SK-N-SH treated with all-trans-retinoic acid at 6 μM for 48 hours (cell line): Measurements from ENCODE around the gene ALK.

Experiments used
- ATAC-seq: fragments of 200-7000 bp; cut with Tn5 transposase; 3 replicates; pipeline ENCODE4 v1.9.1; 2020; ENCODE audit warnings: mild to moderate bottlenecking, moderate library complexity
- ARNTL ChIP-seq: fragments of 450-650 bp; formaldehyde crosslinking; IDR thresholded peaks from 2 replicates; pipeline ENCODE4 v1.5.0; 2020; ENCODE audit warnings: low read depth, mild to moderate bottlenecking, moderate library complexity, borderline replicate concordance
- BACH2 ChIP-seq: fragments of 250-450 bp; sonication (Bioruptor Pico); IDR thresholded peaks from 2 replicates; pipeline ENCODE4 v1.9.0; 2021; ENCODE audit warnings: mild to moderate bottlenecking, borderline replicate concordance
- CREB5 ChIP-seq: fragments of 250-450 bp; sonication (Bioruptor Pico); IDR thresholded peaks from 2 replicates; pipeline ENCODE4 v1.5.1; 2020; ENCODE audit warnings: low read depth, mild to moderate bottlenecking, moderate library complexity
- CSDC2 ChIP-seq: fragments of 250-450 bp; sonication (Bioruptor Pico); IDR thresholded peaks from 2 replicates; pipeline ENCODE4 v1.5.0; 2020; ENCODE audit warnings: mild to moderate bottlenecking, moderate library complexity
- CSRNP3 ChIP-seq: fragments of 250-450 bp; sonication (Bioruptor Pico); IDR thresholded peaks from 2 replicates; pipeline ENCODE4 v1.5.1; 2021; ENCODE audit warnings: mild to moderate bottlenecking, moderate library complexity
- ESRRG ChIP-seq: fragments of 250-450 bp; sonication (Bioruptor Pico); IDR thresholded peaks from 2 replicates; pipeline ENCODE4 v1.6.1; 2021; ENCODE audit warnings: mild to moderate bottlenecking
- GLIS3 ChIP-seq: fragments of 250-450 bp; sonication (Bioruptor Pico); IDR thresholded peaks from 2 replicates; pipeline ENCODE4 v1.5.0; 2020; ENCODE audit warnings: mild to moderate bottlenecking, moderate library complexity
- ISL1 ChIP-seq: fragments of 250-450 bp; sonication (Bioruptor Pico); IDR thresholded peaks from 2 replicates; pipeline ENCODE4 v2.1.2; 2022; ENCODE audit warnings: mild to moderate bottlenecking, moderate library complexity
- OSR1 ChIP-seq: fragments of 250-450 bp; sonication (Bioruptor Pico); IDR thresholded peaks from 2 replicates; pipeline ENCODE4 v1.8.0; 2022; ENCODE audit warnings: moderate library complexity, mild to moderate bottlenecking, inconsistent platforms
- PATZ1 ChIP-seq: fragments of 250-450 bp; sonication (Bioruptor Pico); IDR thresholded peaks from 2 replicates; pipeline ENCODE4 v1.8.0; 2020; ENCODE audit warnings: mild to moderate bottlenecking, moderate library complexity, borderline replicate concordance
- POU6F1 ChIP-seq: fragments of 250-450 bp; sonication (Bioruptor Pico); IDR thresholded peaks from 2 replicates; pipeline ENCODE4 v1.8.0; 2021; ENCODE audit warnings: low read depth, mild to moderate bottlenecking, moderate library complexity, borderline replicate concordance
- PPARA ChIP-seq: fragments of 250-450 bp; sonication (Bioruptor Pico); IDR thresholded peaks from 2 replicates; pipeline ENCODE4 v1.5.0; 2020; ENCODE audit warnings: mild to moderate bottlenecking, borderline replicate concordance
- RARB ChIP-seq: fragments of 250-450 bp; sonication (Bioruptor Pico); IDR thresholded peaks from 2 replicates; pipeline ENCODE4 v1.8.0; 2021; ENCODE audit warnings: mild to moderate bottlenecking, moderate library complexity
- SNAI2 ChIP-seq: fragments of 250-450 bp; sonication (Bioruptor Pico); IDR thresholded peaks from 2 replicates; pipeline ENCODE4 v1.5.0; 2020; ENCODE audit warnings: mild to moderate bottlenecking, moderate library complexity
- TCF4 ChIP-seq: fragments of 250-450 bp; sonication (Bioruptor Pico); IDR thresholded peaks from 2 replicates; pipeline ENCODE4 v1.8.0; 2021; ENCODE audit warnings: mild to moderate bottlenecking, moderate library complexity, borderline replicate concordance
- TOX ChIP-seq: fragments of 250-450 bp; sonication (Bioruptor Pico); IDR thresholded peaks from 2 replicates; pipeline ENCODE4 v1.8.0; 2021; ENCODE audit warnings: mild to moderate bottlenecking, moderate library complexity, borderline replicate concordance
- TSHZ2 ChIP-seq: fragments of 250-450 bp; sonication (Bioruptor Pico); IDR thresholded peaks from 2 replicates; pipeline ENCODE4 v1.5.0; 2020; ENCODE audit warnings: mild to moderate bottlenecking, moderate library complexity
- ZC3H10 ChIP-seq: fragments of 250-450 bp; sonication (Bioruptor Pico); IDR thresholded peaks from 2 replicates; pipeline ENCODE4 v1.5.1; 2021; ENCODE audit warnings: mild to moderate bottlenecking, moderate library complexity
- ZFP3 ChIP-seq: fragments of 250-450 bp; sonication (Bioruptor Pico); IDR thresholded peaks from 2 replicates; pipeline ENCODE4 v1.5.0; 2020; ENCODE audit warnings: mild to moderate bottlenecking, moderate library complexity
- ZFP30 ChIP-seq: fragments of 450-650 bp; formaldehyde crosslinking; IDR thresholded peaks from 2 replicates; pipeline ENCODE4 v1.5.0; 2022; ENCODE audit warnings: mild to moderate bottlenecking, moderate library complexity
- ZNF565 ChIP-seq: fragments of 450-650 bp; formaldehyde crosslinking; conservative IDR thresholded peaks from 2 replicates; pipeline ENCODE4 v1.5.0; 2020; ENCODE audit warnings: low read depth, mild to moderate bottlenecking, moderate library complexity
- ZNF70 ChIP-seq: fragments of 450-650 bp; formaldehyde crosslinking; IDR thresholded peaks from 2 replicates; pipeline ENCODE4 v1.5.0; 2020; ENCODE audit warnings: mild to moderate bottlenecking, moderate library complexity

The ALK gene

GRCh38 chr2:29440921-29441623 is 480.3 kb downstream of the ALK start:
- ATAC-seq, result no peak
- TF ChIP-seq ZC3H10, result no peak

- TF ChIP-seq PPARA (CRISPR knock-in tag) (no peak), TCF4 (CRISPR knock-in tag) (no peak), CSDC2 (CRISPR knock-in tag) (no peak), CSRNP3 (CRISPR knock-in tag) (no peak), PATZ1 (CRISPR knock-in tag) (no peak), ZNF70 (CRISPR knock-in tag) (no peak), TOX (no peak), ZNF565 (no peak), ARNTL (CRISPR knock-in tag) (no peak), CREB5 (CRISPR knock-in tag) (no peak), BACH2 (CRISPR knock-in tag) (no peak), ESRRG (no peak), ZC3H10 (no peak), POU6F1 (CRISPR knock-in tag) (no peak), ISL1 (CRISPR knock-in tag) (no peak), TSHZ2 (CRISPR knock-in tag) (no peak), OSR1 (CRISPR knock-in tag) (no peak), ZFP30 (CRISPR knock-in tag) (no peak)
- ATAC-seq, result no peak
Observed at GRCh38 chr2:29433920-29434319, 487.5 kb downstream of the ALK start.

GRCh38 chr2:29433128-29433527 is 488.3 kb downstream of the ALK start:
- no peak for ATAC-seq

More at GRCh38 chr2:29433128-29433527, 488.3 kb downstream of the ALK start:
- TF ChIP-seq RARB (no peak), ZFP30 (CRISPR knock-in tag) (no peak), ZFP3 (CRISPR knock-in tag) (no peak), CREB5 (CRISPR knock-in tag) (no peak), SNAI2 (CRISPR knock-in tag) (no peak), GLIS3 (CRISPR knock-in tag) (no peak), ZC3H10 (no peak), CSRNP3 (CRISPR knock-in tag) (no peak)
